ENCODE results near the gene WWOX. TPM values are rescaled to one million over a fixed set of nuclear protein-coding genes. Genes with fewer than 3 reads are reported as not detected.

WWOX gene
- total RNA-seq, 2 experiments from 2014 or later: 19.1 to 23.7 TPM

DNA sequence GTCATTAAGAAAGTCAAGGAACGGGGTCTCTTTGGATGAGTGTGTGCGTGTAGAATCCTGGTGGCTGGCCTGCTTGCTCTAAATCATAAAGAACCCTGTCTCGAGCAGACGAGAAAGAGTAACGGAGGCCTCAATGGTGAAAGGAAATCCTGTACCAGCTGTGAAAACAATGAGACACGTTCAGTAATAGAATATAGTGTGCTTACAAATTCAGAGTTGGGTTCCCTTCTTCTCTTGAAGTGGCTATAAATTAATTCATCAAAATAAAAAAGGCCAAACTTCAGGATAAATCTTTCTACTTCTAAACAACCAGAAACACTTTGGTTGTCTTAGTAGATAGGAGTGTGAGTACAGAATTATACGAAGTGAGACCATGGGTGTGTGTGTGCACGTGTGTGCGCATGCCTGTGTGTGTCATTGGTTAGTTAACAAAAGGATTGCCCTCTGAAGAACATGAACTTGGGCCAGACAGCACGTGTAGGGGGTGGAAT, 48.5 kb downstream of the WWOX start:
- Mint-ChIP-seq H3K9me3 (no peaks in the 10 kb centered on the region), H3K27ac (no peak overlapping the region), H3K27me3 (no peaks in the 10 kb centered on the region), H3K36me3 (ENCODE audit: low read depth) (peaks cover 2% of the 10 kb centered on the region), H3K4me3 (no peak overlapping the region), H3K4me1 (ENCODE audit: low read depth) (no peaks in the 10 kb centered on the region)
- DNase-seq (no peak), ATAC-seq (no peak)
- ChIA-PET CTCF (no interaction called here), POLR2A (no interaction called here)
- TF ChIP-seq, protein P1, sequence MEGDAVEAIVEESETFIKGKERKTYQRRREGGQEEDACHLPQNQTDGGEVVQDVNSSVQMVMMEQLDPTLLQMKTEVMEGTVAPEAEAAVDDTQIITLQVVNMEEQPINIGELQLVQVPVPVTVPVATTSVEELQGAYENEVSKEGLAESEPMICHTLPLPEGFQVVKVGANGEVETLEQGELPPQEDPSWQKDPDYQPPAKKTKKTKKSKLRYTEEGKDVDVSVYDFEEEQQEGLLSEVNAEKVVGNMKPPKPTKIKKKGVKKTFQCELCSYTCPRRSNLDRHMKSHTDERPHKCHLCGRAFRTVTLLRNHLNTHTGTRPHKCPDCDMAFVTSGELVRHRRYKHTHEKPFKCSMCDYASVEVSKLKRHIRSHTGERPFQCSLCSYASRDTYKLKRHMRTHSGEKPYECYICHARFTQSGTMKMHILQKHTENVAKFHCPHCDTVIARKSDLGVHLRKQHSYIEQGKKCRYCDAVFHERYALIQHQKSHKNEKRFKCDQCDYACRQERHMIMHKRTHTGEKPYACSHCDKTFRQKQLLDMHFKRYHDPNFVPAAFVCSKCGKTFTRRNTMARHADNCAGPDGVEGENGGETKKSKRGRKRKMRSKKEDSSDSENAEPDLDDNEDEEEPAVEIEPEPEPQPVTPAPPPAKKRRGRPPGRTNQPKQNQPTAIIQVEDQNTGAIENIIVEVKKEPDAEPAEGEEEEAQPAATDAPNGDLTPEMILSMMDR (IDR thresholded peaks at IDR 0.05): no peak
- intact Hi-C loops (cut with micrococcal nuclease): no loop called here

DNA sequence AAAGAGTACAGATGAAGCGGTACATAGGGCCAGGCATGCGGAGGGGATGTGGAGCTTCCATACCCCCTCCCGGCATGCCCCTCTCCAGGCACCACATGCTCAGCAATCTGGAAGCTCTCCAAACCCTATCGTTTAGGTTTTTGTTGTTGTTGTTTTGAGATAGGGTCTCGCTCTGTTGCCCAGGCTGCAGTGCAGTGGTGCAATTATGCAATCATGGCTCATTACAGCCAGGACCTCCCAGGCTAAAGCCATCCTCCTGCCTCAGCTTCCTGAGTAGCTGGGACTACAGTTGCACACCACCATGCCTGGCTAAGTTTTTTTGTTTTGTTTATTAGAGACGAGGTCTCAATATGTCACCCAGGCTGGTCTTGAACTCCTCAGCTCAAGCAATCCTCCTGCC, 50.8 kb downstream of the WWOX start:
- intact Hi-C loops (cut with micrococcal nuclease): no loop called here
- H3K27me3 Mint-ChIP-seq: no peaks in the 10 kb centered on the region
- H3K4me1 Mint-ChIP-seq (ENCODE audit: low read depth): no peaks in the 10 kb centered on the region
- ATAC-seq (no peak), DNase-seq (no peak)
- TF ChIP-seq, protein P1 (IDR thresholded peaks at IDR 0.05): no peak
- ChIA-PET CTCF (no interaction called here), POLR2A (no interaction called here)
- H3K27ac Mint-ChIP-seq: no peak overlapping the region
- no peaks in the 10 kb centered on the region for H3K9me3 Mint-ChIP-seq
- peaks cover 2% of the 10 kb centered on the region for H3K36me3 Mint-ChIP-seq (ENCODE audit: low read depth)
- no peak overlapping the region for H3K4me3 Mint-ChIP-seq

DNA sequence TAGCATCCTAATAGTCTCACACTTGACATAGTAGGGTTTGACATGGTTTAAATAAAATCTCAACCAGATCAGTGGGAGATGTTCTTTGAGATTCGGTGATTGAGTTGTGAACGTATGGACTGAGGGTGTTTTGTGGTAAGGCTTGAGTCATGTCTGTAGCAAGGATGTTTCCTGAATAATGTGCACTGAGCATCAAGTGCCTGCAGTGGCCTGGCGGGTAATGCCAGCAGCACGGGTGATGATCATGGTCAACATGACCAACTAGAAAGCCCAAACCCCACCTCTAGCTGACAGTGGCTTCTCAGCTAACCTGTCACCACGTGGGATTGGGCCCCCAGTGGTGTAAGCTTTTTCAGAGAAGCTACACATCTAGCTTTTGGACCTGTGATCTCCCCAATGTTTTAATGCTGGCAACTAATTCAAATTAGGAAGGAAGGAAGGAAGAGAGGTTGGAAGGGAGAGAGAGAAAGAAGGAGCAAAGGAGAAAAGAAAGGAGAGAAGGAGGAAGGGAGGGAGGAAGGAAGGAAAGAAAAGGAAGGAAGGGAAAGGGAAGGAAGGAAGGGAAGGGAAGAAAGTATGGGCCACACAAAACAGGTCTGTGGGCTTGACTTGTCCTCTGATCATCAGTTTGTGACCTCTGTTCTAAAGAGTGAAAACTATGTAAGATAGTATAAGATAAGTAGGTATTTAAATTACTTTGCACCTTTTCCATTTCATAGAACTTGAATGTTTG, 55.4 kb downstream of the WWOX start:
- ATAC-seq: no peak
- Mint-ChIP-seq H3K36me3 (ENCODE audit: low read depth) (peaks cover 5% of the 10 kb centered on the region), H3K27ac (no peak overlapping the region), H3K4me1 (ENCODE audit: low read depth) (no peaks in the 10 kb centered on the region), H3K27me3 (no peaks in the 10 kb centered on the region), H3K4me3 (no peak overlapping the region), H3K9me3 (peaks cover 4% of the 10 kb centered on the region)
- DNase-seq: no peak
- ChIA-PET CTCF (no interaction called here), POLR2A (no interaction called here)
- TF ChIP-seq, protein P1 (IDR thresholded peaks at IDR 0.05): no peak
- intact Hi-C loops (cut with micrococcal nuclease): no loop called here

DNA sequence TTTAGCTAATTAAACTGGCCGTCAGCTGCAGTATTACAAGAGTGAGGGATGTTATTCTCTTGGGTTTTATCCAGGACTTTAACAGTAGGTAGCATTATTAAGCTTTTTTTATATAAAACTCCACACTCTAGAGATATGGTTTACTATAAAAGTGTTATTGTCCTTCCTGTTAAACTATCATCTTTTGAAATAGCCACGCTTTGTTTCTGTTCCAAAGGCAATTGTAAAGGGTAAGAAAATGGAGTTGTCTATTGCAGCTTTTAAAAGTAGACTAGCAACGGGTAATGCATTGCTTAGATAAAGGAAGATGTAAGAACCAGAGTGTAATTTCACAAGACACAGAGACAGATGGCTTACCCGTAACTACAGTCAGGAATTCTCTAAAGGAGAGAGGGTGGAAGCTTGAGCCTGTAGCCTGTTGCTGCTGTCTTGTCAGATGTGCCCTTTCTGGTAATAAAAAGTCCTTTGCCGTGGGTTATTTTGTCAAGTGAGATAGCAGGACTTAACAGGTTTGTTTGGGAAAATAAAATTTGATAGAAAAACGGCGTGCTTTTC, 56.4 kb downstream of the WWOX start:
- no peak for ATAC-seq
- no peak overlapping the region for H3K4me3 Mint-ChIP-seq
- peaks cover 5% of the 10 kb centered on the region for H3K9me3 Mint-ChIP-seq
- H3K36me3 Mint-ChIP-seq (ENCODE audit: low read depth): peaks cover 5% of the 10 kb centered on the region
- H3K4me1 Mint-ChIP-seq (ENCODE audit: low read depth): no peaks in the 10 kb centered on the region
- no peaks in the 10 kb centered on the region for H3K27me3 Mint-ChIP-seq
- TF ChIP-seq, protein P1 (IDR thresholded peaks at IDR 0.05): no peak
- DNase-seq: no peak
- intact Hi-C loops (cut with micrococcal nuclease): no loop called here
- H3K27ac Mint-ChIP-seq: no peak overlapping the region
- ChIA-PET POLR2A (no interaction called here), CTCF (no interaction called here)

DNA sequence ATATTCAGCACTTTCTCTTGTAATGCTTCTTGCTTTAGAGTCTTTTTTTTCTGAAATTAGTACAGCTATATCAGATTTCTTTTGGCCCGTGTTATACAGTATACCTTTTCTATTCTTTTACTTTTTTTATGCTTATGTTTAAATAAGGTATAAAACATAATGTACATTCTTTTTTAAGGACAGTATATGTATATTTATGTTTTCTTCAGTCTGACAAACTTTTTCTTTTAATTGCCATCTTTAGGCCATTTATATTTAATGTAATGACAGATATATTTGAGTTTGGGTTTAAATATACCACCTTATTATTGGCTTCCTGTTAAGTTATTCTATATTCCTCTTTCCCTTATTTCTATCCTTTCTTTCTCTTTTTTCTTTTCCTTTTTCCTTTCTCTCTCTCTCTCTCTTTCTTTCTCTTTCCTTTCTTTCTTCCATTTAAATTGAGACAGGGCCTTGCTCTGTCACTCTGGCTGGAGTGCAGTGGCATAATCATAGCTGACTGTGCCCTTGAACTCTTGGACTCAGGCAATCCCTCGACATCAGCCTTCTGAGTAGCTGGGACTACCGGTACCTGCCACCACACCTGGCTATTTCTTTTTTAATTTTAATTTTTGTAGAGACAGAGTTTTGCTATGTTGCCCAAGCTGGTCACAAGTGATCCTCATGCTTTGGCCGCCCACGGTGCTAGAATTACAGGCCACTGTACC, 61.7 kb downstream of the WWOX start:
- H3K9me3 Mint-ChIP-seq: peaks cover 8% of the 10 kb centered on the region
- no peak overlapping the region for H3K27ac Mint-ChIP-seq
- no peak overlapping the region for H3K4me3 Mint-ChIP-seq
- H3K27me3 Mint-ChIP-seq: no peaks in the 10 kb centered on the region
- H3K4me1 Mint-ChIP-seq (ENCODE audit: low read depth): no peaks in the 10 kb centered on the region
- intact Hi-C loops (cut with micrococcal nuclease): no loop called here
- CTCF ChIA-PET: no interaction called here
- ATAC-seq (no peak), DNase-seq (no peak)
- POLR2A ChIA-PET: no interaction called here
- TF ChIP-seq, protein P1 (IDR thresholded peaks at IDR 0.05): no peak
- H3K36me3 Mint-ChIP-seq (ENCODE audit: low read depth): peaks cover 23% of the 10 kb centered on the region

Measured in activated CD8-positive, alpha-beta T cell treated with anti-CD3 and anti-CD28 coated beads for 36 hours (primary cell).